Erythroblast (primary cell): Measurements from ENCODE around the gene MOV10L1.

Experiments
- GATA1 ChIP-seq: IDR thresholded peaks from 2 replicates; pipeline ENCODE4 v1.6.1; 2011; ENCODE audit warnings: low read depth, mild to moderate bottlenecking, control low read depth, low read length, moderate library complexity
- POLR2A ChIP-seq: IDR thresholded peaks from 2 replicates; pipeline ENCODE4 v1.6.1; 2011; ENCODE audit warnings: mild to moderate bottlenecking, low read length

- no peak for TF ChIP-seq POLR2A
- no peak for TF ChIP-seq GATA1
Observed at GRCh38 chr22:50123119-50123518, 33.3 kb downstream of the MOV10L1 start.
